Measurements from ENCODE around the gene PLCXD1. TPM values are rescaled to one million over a fixed set of nuclear protein-coding genes. Genes with fewer than 3 reads are reported as not detected.

PLCXD1 gene
- total and polyA plus RNA-seq, 12 donors = 1.2 to 14.5 (median 6.5) TPM

- peak in 1 of 7 donors; percentile 6 for DNase-seq
- Histone ChIP-seq H3K27me3 (peaks cover 4% of the 10 kb centered on the region), H3K4me3 (no peak overlapping the region), H3K27ac (no peak overlapping the region), H3K9me3 (replicated peaks in 1 of 3) (no peaks in the 10 kb centered on the region), H3K4me1 (replicated peaks in 1 of 2) (peaks cover 0 to 8% of the 10 kb centered on the region in 2 donors), H3K36me3 (replicated peaks in 1 of 2) (no peaks in the 10 kb centered on the region)
- 21 to 41% (median 33%) methylated on average over 3 to 28 of the region's 28 CpGs; no CpG with 5 or more reads in 1 of the 4 donors for WGBS, 4 donors
- TF ChIP-seq POLR2A (IDR thresholded peaks at IDR 0.05) (no peak), CTCF (IDR thresholded peaks at IDR 0.05) (no peak)
- intact Hi-C loops (cut with DNase I) = no loop called here
Observed at GRCh38 chrX:330726-331150, 49.6 kb downstream of the PLCXD1 start.

- Histone ChIP-seq H3K4me3 (peak overlapping the region in 1 of 4 donors; percentile 26), H3K9me3 (replicated peaks in 1 of 3) (no peaks in the 10 kb centered on the region), H3K27me3 (peaks cover 4% of the 10 kb centered on the region), H3K27ac (no peak overlapping the region), H3K36me3 (replicated peaks in 1 of 2) (no peaks in the 10 kb centered on the region), H3K4me1 (replicated peaks in 1 of 2) (peaks cover 0 to 8% of the 10 kb centered on the region in 2 donors)
- peak in 2 of 7 donors; percentile 32 to 39 for DNase-seq
- WGBS, 4 donors = 5 to 13% (median 9%) methylated on average over 20 to 51 of the region's 51 CpGs
- TF ChIP-seq CTCF (IDR thresholded peaks at IDR 0.05) (no peak), POLR2A (IDR thresholded peaks at IDR 0.05) (no peak)
- intact Hi-C loops (cut with DNase I) = no loop called here
Observed at GRCh38 chrX:331151-331824, 50.1 kb downstream of the PLCXD1 start.

- 40 to 76% (median 63%) methylated on average over 13 to 35 of the region's 35 CpGs for WGBS, 4 donors
- DNase-seq = no peak
Observed at GRCh38 chrX:331825-332495, 50.8 kb downstream of the PLCXD1 start.

More at GRCh38 chrX:331825-332495, 50.8 kb downstream of the PLCXD1 start:
- Histone ChIP-seq H3K4me3 (no peak overlapping the region), H3K27ac (no peak overlapping the region), H3K4me1 (replicated peaks in 1 of 2) (peaks cover 0 to 8% of the 10 kb centered on the region in 2 donors), H3K9me3 (replicated peaks in 1 of 3) (no peaks in the 10 kb centered on the region), H3K36me3 (replicated peaks in 1 of 2) (no peaks in the 10 kb centered on the region), H3K27me3 (peaks cover 4% of the 10 kb centered on the region)
- intact Hi-C loops (cut with DNase I) = no loop called here
- no peak for TF ChIP-seq CTCF (IDR thresholded peaks at IDR 0.05)
- no peak for TF ChIP-seq POLR2A (IDR thresholded peaks at IDR 0.05)
